ENCODE results near the gene SH3RF3. TPM values are rescaled to one million over a fixed set of nuclear protein-coding genes. Genes with fewer than 3 reads are reported as not detected.
"Not testable (repeated sequence)": the region's sequence is repeated elsewhere in the genome, so short reads cannot be mapped to it uniquely, and the experiment has no call there.

SH3RF3 gene
- total RNA-seq, 1 donor from 2014 or later = 10.8 TPM

- Histone ChIP-seq H3K36me3 (no peaks in the 10 kb centered on the region), H3K27me3 (no peaks in the 10 kb centered on the region), H3K27ac (no peak overlapping the region), H3K4me1 (no peaks in the 10 kb centered on the region), H3K4me3 (no peak overlapping the region), H3K9me3 (no peaks in the 10 kb centered on the region)
- no peak for DNase-seq (ENCODE audit: extremely low spot score in 2 of 2)
- intact Hi-C loops (cut with DNase I) = loop anchor here (10.0 kb wide), 1 partner anchor 612 kb away; no protein-coding TSS in a partner anchor
- TF ChIP-seq POLR2AphosphoS5 (IDR thresholded peaks at IDR 0.05; ENCODE audit: insufficient read depth in 1 of 2, low read depth in 1 of 2) = no peak
- no peak for TF ChIP-seq POLR2A (IDR thresholded peaks at IDR 0.05)
- no peak for TF ChIP-seq CTCF (IDR thresholded peaks at IDR 0.05)
These were observed 26.3 kb upstream of the SH3RF3 start for GRCh38 chr2:109102588-109103233.

DNA sequence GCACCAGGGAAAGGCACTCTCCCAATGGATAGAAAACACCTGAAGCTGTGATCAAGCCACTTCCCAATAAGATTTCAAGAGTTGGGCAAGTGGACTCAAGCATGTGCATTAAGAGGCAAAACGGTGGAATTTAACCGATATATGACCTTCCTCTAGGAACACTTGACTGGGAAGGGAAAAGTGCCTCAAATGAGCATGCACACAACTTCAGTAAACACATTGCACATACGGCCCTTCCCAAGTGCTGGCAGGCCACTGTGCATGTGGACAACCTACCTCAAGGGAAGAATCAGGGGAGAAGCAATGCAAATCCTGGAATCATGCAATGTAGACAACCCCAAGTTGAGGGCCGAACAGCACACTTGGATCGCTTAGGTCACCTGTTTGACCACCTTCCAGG lies 23.9 kb upstream of the SH3RF3 start:
- Histone ChIP-seq H3K27ac (no peak overlapping the region), H3K9me3 (no peaks in the 10 kb centered on the region), H3K36me3 (no peaks in the 10 kb centered on the region), H3K4me3 (no peak overlapping the region), H3K4me1 (no peaks in the 10 kb centered on the region), H3K27me3 (no peaks in the 10 kb centered on the region)
- intact Hi-C loops (cut with DNase I) = loop anchor here (10.0 kb wide), 1 partner anchor 610 kb away; no protein-coding TSS in a partner anchor
- TF ChIP-seq CTCF (IDR thresholded peaks at IDR 0.05) (no peak), POLR2A (IDR thresholded peaks at IDR 0.05) (no peak), POLR2AphosphoS5 (IDR thresholded peaks at IDR 0.05; ENCODE audit: insufficient read depth in 1 of 2, low read depth in 1 of 2) (no peak)
- DNase-seq (ENCODE audit: extremely low spot score in 2 of 2) = no peak

DNA sequence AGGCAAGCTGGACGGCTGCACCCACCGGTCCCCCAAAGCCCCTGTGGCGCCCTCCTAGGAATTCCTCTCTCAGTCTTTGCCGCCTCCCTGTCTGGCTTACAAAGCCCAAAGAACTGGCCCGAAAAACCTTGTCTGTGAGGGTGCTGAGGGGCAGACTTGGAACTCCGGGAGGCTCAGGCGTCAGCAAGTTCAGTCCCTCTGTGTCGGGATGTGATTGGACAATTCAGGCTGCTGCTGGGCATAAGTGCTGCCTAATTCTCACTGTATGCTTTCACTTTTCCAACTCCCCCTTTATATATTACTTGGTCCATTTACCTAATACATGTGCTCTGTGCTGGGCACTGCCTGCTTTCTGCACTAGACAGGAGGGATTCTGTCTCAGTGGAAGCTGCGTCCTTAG lies 20.3 kb upstream of the SH3RF3 start:
- H3K9me3 ChIP-seq = no peaks in the 10 kb centered on the region
- H3K36me3 ChIP-seq = no peaks in the 10 kb centered on the region
- TF ChIP-seq CTCF (IDR thresholded peaks at IDR 0.05) (no peak), POLR2A (IDR thresholded peaks at IDR 0.05) (no peak), POLR2AphosphoS5 (IDR thresholded peaks at IDR 0.05; ENCODE audit: insufficient read depth in 1 of 2, low read depth in 1 of 2) (no peak)
- H3K4me3 ChIP-seq = no peak overlapping the region
- intact Hi-C loops (cut with DNase I) = loop anchor here (10.0 kb wide), 1 partner anchor 606 kb away; no protein-coding TSS in a partner anchor
- H3K27ac ChIP-seq = no peak overlapping the region
- no peaks in the 10 kb centered on the region for H3K4me1 ChIP-seq
- no peak for DNase-seq (ENCODE audit: extremely low spot score in 2 of 2)
- H3K27me3 ChIP-seq = no peaks in the 10 kb centered on the region

DNA sequence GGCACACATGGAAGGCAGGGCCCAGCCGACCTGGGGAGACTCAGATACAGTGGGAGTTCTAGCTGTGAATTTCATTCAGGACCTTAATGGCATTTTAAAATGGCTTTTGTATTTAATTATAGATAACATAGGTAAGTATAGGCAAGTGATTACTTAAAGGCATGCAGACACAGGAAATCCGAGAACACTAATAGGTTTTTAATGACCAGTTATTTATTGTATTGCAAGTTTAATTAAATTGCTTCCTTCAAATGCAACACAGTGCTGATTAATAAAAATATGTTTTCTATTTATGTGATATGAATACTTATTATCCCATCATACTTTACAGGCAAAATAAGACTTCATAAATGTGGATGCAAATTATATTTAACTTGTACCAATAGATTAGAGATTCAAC lies 19.7 kb upstream of the SH3RF3 start:
- H3K9me3 ChIP-seq = no peaks in the 10 kb centered on the region
- no peaks in the 10 kb centered on the region for H3K4me1 ChIP-seq
- no peak overlapping the region for H3K4me3 ChIP-seq
- no peaks in the 10 kb centered on the region for H3K27me3 ChIP-seq
- no peak overlapping the region for H3K27ac ChIP-seq
- TF ChIP-seq POLR2AphosphoS5 (IDR thresholded peaks at IDR 0.05; ENCODE audit: insufficient read depth in 1 of 2, low read depth in 1 of 2) = no peak
- TF ChIP-seq POLR2A (IDR thresholded peaks at IDR 0.05) = no peak
- no peak for TF ChIP-seq CTCF (IDR thresholded peaks at IDR 0.05)
- intact Hi-C loops (cut with DNase I) = loop anchor here (10.0 kb wide), 1 partner anchor 605 kb away; no protein-coding TSS in a partner anchor
- no peak for DNase-seq (ENCODE audit: extremely low spot score in 2 of 2)
- H3K36me3 ChIP-seq = no peaks in the 10 kb centered on the region

DNA sequence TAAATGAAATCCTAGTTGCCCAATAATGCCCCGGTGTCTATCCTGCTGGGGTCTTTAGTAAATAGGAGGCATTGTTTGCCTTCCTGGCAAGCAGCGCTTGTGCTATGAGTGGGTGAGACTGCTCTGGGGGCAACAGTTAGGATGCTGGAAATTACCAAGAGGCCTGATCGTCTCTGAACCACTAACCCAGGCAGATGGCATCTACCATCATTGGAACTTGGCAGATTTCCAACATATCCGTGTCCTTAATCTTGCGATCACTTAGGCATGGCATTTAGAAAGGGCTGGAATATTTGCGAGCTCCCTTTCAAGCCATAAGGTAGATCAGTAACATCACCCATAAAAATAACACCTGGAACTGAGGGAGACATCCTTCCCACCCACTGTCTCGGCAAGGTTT lies 18.8 kb upstream of the SH3RF3 start:
- intact Hi-C loops (cut with DNase I) = no loop called here
- Histone ChIP-seq H3K9me3 (no peaks in the 10 kb centered on the region), H3K36me3 (no peaks in the 10 kb centered on the region)

GRCh38 chr2:109117181-109117580 lies 11.8 kb upstream of the SH3RF3 start:
- DNase-seq (ENCODE audit: extremely low spot score in 2 of 2); H3K27ac ChIP-seq; H3K4me1 ChIP-seq; H3K9me3 ChIP-seq; H3K4me3 ChIP-seq; intact Hi-C loops (cut with DNase I); H3K27me3 ChIP-seq; H3K36me3 ChIP-seq: not testable (repeated sequence)

More for the DNA sequence above, 18.8 kb upstream of the SH3RF3 start:
- H3K4me3 ChIP-seq = no peak overlapping the region
- no peaks in the 10 kb centered on the region for H3K27me3 ChIP-seq
- no peak for DNase-seq (ENCODE audit: extremely low spot score in 2 of 2)
- TF ChIP-seq POLR2AphosphoS5 (IDR thresholded peaks at IDR 0.05; ENCODE audit: insufficient read depth in 1 of 2, low read depth in 1 of 2) (no peak), CTCF (IDR thresholded peaks at IDR 0.05) (no peak), POLR2A (IDR thresholded peaks at IDR 0.05) (no peak)
- no peaks in the 10 kb centered on the region for H3K4me1 ChIP-seq
- H3K27ac ChIP-seq = no peak overlapping the region

Data from vagina (tissue), 2 donors.